ENCODE measurements around the gene SSTR5.

SSTR5 gene

GRCh38 chr16:1067629-1068028 lies 4.9 kb upstream of the SSTR5 start:
- DNase-seq (ENCODE audit: low read depth) = no peak

GRCh38 chr16:1068451-1068850 lies 4.1 kb upstream of the SSTR5 start:
- no peak for DNase-seq (ENCODE audit: low read depth)
- TF ChIP-seq CTCF (IDR thresholded peaks at IDR 0.05; ENCODE audit: insufficient read depth, low read depth, low read length, missing control alignments) = no peak
- no peak overlapping the region for H3K4me3 ChIP-seq (ENCODE audit: low read depth, low read length)

More at GRCh38 chr16:1067629-1068028, 4.9 kb upstream of the SSTR5 start:
- H3K4me3 ChIP-seq (ENCODE audit: low read depth, low read length) = no peak overlapping the region
- TF ChIP-seq CTCF (IDR thresholded peaks at IDR 0.05; ENCODE audit: insufficient read depth, low read depth, low read length, missing control alignments) = no peak

- no peak for TF ChIP-seq CTCF (IDR thresholded peaks at IDR 0.05; ENCODE audit: insufficient read depth, low read depth, low read length, missing control alignments)
- DNase-seq (ENCODE audit: low read depth) = no peak
- H3K4me3 ChIP-seq (ENCODE audit: low read depth, low read length) = no peak overlapping the region
These were observed 3.4 kb upstream of the SSTR5 start for GRCh38 chr16:1069154-1069553.

GRCh38 chr16:1070084-1070863 lies 2.3 kb upstream of the SSTR5 start:
- DNase-seq (ENCODE audit: low read depth) = no peak
- TF ChIP-seq CTCF (IDR thresholded peaks at IDR 0.05; ENCODE audit: insufficient read depth, low read depth, low read length, missing control alignments) = no peak
- no peak overlapping the region for H3K4me3 ChIP-seq (ENCODE audit: low read depth, low read length)

GRCh38 chr16:1070864-1071408 lies 1.6 kb upstream of the SSTR5 start:
- DNase-seq (ENCODE audit: low read depth) = no peak
- TF ChIP-seq CTCF (IDR thresholded peaks at IDR 0.05; ENCODE audit: insufficient read depth, low read depth, low read length, missing control alignments) = no peak
- H3K4me3 ChIP-seq (ENCODE audit: low read depth, low read length) = no peak overlapping the region

GRCh38 chr16:1071561-1072225 lies 854 bp upstream of the SSTR5 start:
- no peak for DNase-seq (ENCODE audit: low read depth)
- no peak overlapping the region for H3K4me3 ChIP-seq (ENCODE audit: low read depth, low read length)
- TF ChIP-seq CTCF (IDR thresholded peaks at IDR 0.05; ENCODE audit: insufficient read depth, low read depth, low read length, missing control alignments) = no peak

All from GM12865 (cell line).